ENCODE data around the gene CLDN22. TPM values are rescaled to one million over a fixed set of nuclear protein-coding genes. Genes with fewer than 3 reads are reported as not detected.

Gene CLDN22
- 0.05 TPM in 1 of 2 replicates, not detected in the other for polyA plus RNA-seq (2012; rRNA removed)
- polyA plus RNA-seq (2012; cell fraction: cytosol; rRNA removed) = not detected in 2 replicates
- 0.04 TPM in 1 of 2 replicates, not detected in the other for polyA plus RNA-seq (2012; cell fraction: nucleus; rRNA removed)

DNA sequence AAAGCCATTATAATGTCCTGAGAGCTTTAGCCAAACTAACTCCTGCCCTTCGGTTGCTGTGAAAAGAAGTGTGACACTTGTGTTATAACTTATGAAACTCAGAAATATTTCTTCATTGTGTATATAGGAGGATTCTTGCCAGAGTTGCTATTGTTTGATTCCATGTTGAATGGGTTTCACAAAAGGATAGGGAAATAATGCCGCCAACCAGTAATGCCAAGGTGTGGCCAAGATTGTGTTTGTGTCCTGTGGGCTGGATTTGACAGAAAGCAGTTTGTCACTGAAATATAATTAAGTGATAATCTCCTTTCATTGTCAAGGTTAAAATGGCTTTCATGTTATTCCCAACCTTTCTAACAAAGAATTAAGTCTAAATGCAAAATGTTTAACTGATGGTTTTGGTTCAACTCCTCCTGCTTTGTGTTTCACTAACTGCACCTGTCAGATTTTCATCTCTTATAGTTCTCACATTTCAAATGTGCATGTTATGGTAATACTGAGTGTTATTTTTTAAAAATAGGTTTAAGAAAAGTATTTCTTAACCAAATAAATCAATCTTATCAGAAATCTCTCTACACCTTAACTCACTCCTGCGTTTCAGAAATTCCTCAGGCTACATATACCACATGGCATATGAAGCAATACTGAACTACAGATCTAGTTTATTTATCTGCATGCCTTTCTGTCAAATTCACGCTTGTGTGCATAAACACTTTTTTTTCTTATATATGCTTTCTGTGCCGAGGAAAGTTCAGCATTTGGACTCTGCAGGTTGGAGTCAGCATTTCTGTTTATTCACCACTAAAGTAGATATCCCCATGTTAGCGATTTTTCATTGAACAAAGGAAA is at the start of gene CLDN22:
Gene CLDN22 (minus strand): TSS at position 66 of the 849 bp plus-strand sequence. CDS start 58 bp downstream, at position 8.
- peaks cover 4% of the 10 kb centered on the region for H3F3A ChIP-seq (replicated peaks; ENCODE audit: insufficient read depth)
- H3K36me3 ChIP-seq (replicated peaks in 1 of 2; ENCODE audit: control insufficient read depth in 1 of 2, insufficient read depth in 2 of 2, low read length in 1 of 2) = peaks cover 5 to 10% of the 10 kb centered on the region in 2 experiments
- no peak for DNase-seq
- no peak within 1 kb of the TSS for H3K4me2 ChIP-seq
- no peaks in the 10 kb centered on the region for H3K27me3 ChIP-seq (ENCODE audit: insufficient read depth)
- 81% methylated on average over 6 of the region's 6 CpGs for WGBS (ENCODE audit: low lambda C conversion rate)
- no peak within 1 kb of the TSS for H3K4me3 ChIP-seq (ENCODE audit: low read depth in 2 of 2, low read length in 1 of 2)
- ChIA-PET CTCF (no interaction called here), POLR2A (interaction anchor here (0.5 kb wide), 1 partner anchor 233 kb away, joined by 3 read pairs; no protein-coding TSS in a partner anchor)
- TF ChIP-seq GATA2 (CRISPR knock-in tag; IDR thresholded peaks at IDR 0.05) (peak; percentile 17; the same call in 1 of the 2 replicates), JUND (IDR thresholded peaks at IDR 0.05) (no peak)
- no peaks in the 10 kb centered on the region for H4K20me1 ChIP-seq (ENCODE audit: insufficient read depth)
- no peak within 1 kb of the TSS for H2AFZ ChIP-seq (ENCODE audit: low read depth)
- no peaks in the 10 kb centered on the region for H3K79me2 ChIP-seq (ENCODE audit: insufficient read depth)
- H3K9me2 ChIP-seq = no peaks in the 10 kb centered on the region
- no peak within 1 kb of the TSS for H3K9ac ChIP-seq
- H3K9me3 ChIP-seq = no peaks in the 10 kb centered on the region
- no peak within 1 kb of the TSS; a peak in 2 of 4 replicates for H3K27ac ChIP-seq (ENCODE audit: low read depth in 2 of 2, low read length in 1 of 2)
- H3K4me1 ChIP-seq (ENCODE audit: control insufficient read depth in 1 of 2, insufficient read depth in 2 of 2, low read depth in 1 of 2, low read length in 1 of 2) = peaks cover 0 to 8% of the 10 kb centered on the region in 2 experiments; a peak in 1 of 4 replicates

DNA sequence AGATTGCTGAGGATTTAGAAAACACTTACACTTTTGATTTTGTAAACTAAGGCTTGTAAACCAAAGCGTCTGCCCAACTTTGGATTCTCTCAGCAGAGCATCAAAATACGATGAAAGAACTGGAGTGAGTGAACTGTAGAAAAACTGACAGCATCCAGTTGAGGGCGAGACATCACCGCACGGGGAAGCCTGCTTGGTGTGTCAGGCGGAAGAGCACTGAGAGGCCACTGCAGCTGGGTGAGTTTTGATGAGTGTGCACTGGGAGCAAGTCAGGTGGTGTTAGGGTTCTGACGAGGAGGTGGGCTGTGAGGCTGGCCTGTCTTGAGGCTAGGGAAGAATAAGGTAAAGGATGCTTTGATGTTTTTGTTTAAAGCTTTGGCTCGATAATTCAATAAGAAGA is 49.0 kb upstream of the CLDN22 start:
- H3K4me1 ChIP-seq (ENCODE audit: control insufficient read depth in 1 of 2, insufficient read depth in 2 of 2, low read depth in 1 of 2, low read length in 1 of 2) = no peaks in the 10 kb centered on the region
- ChIA-PET POLR2A (no interaction called here), CTCF (no interaction called here)
- H3K9ac ChIP-seq = no peak overlapping the region
- H3K4me2 ChIP-seq = no peak overlapping the region
- no peaks in the 10 kb centered on the region for H3K9me3 ChIP-seq
- 83% methylated on average over 8 of the region's 8 CpGs for WGBS (ENCODE audit: low lambda C conversion rate)
- DNase-seq = no peak
- H4K20me1 ChIP-seq (ENCODE audit: insufficient read depth) = no peaks in the 10 kb centered on the region
- no peaks in the 10 kb centered on the region for H3F3A ChIP-seq (replicated peaks; ENCODE audit: insufficient read depth)
- H3K9me2 ChIP-seq = no peaks in the 10 kb centered on the region
- H3K4me3 ChIP-seq (ENCODE audit: low read depth in 2 of 2, low read length in 1 of 2) = no peak overlapping the region
- no peaks in the 10 kb centered on the region for H3K27me3 ChIP-seq (ENCODE audit: insufficient read depth)
- no peaks in the 10 kb centered on the region for H3K36me3 ChIP-seq (replicated peaks in 1 of 2; ENCODE audit: control insufficient read depth in 1 of 2, insufficient read depth in 2 of 2, low read length in 1 of 2)
- no peaks in the 10 kb centered on the region for H3K79me2 ChIP-seq (ENCODE audit: insufficient read depth)
- no peak overlapping the region for H2AFZ ChIP-seq (ENCODE audit: low read depth)
- TF ChIP-seq MXI1 (IDR thresholded peaks at IDR 0.05; ENCODE audit: low read depth, low read length) (no peak), RFX5 (IDR thresholded peaks at IDR 0.05; ENCODE audit: low read length) (no peak)
- no peak overlapping the region for H3K27ac ChIP-seq (ENCODE audit: low read depth in 2 of 2, low read length in 1 of 2)

DNA sequence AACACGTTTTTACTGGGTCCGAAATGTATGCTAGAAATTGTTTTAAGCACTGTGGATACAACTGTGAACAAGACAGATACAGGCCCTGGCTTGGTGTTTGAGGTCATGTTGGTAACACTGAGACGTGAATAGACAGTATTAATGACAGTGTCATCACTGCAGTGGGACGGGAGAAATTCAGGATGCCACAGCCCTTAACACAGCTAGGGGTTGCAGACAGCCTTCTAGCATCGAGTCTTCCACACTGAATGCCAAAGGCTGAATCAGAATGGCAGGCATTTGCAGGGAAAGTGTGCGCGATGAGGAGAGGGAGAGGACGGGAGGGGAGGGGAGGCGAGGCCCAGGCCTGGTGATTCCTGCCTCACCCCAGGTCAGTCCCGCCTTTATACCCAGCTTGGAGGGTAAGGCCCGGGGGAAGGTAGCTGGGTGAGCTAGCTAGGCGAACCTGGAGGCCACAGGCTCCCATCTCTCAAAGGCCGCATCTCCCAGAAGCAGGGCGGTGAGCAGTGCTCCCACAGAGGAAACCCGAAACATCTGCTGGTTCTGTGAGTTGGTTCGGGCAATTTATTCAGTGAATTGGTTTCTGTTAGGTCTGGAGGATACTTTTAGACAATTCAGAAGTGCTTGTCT is 46.2 kb upstream of the CLDN22 start:
- CTCF ChIA-PET = no interaction called here

More for the DNA sequence above, 46.2 kb upstream of the CLDN22 start:
- no peak overlapping the region for H3K4me2 ChIP-seq
- peaks cover under 1% of the 10 kb centered on the region for H3F3A ChIP-seq (replicated peaks; ENCODE audit: insufficient read depth)
- H3K9me3 ChIP-seq = no peaks in the 10 kb centered on the region
- 75% methylated on average over 16 of the region's 16 CpGs for WGBS (ENCODE audit: low lambda C conversion rate)
- no peak for DNase-seq
- TF ChIP-seq GATA2 (CRISPR knock-in tag; IDR thresholded peaks at IDR 0.05) = no peak
- TF ChIP-seq, protein P1, sequence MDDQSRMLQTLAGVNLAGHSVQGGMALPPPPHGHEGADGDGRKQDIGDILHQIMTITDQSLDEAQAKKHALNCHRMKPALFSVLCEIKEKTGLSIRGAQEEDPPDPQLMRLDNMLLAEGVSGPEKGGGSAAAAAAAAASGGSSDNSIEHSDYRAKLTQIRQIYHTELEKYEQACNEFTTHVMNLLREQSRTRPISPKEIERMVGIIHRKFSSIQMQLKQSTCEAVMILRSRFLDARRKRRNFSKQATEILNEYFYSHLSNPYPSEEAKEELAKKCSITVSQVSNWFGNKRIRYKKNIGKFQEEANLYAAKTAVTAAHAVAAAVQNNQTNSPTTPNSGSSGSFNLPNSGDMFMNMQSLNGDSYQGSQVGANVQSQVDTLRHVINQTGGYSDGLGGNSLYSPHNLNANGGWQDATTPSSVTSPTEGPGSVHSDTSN (IDR thresholded peaks at IDR 0.05) = no peak
- no peak for TF ChIP-seq FOXJ3 (CRISPR knock-in tag; IDR thresholded peaks at IDR 0.05)
- TF ChIP-seq EP300 (IDR thresholded peaks at IDR 0.05; ENCODE audit: borderline replicate concordance in 1 of 2, low read depth in 1 of 2, low read length in 1 of 2) = no peak
- no peak for TF ChIP-seq TCF12 (IDR thresholded peaks at IDR 0.05)
- no peak for TF ChIP-seq ELF1 (IDR thresholded peaks at IDR 0.05)
- TF ChIP-seq, protein P2, sequence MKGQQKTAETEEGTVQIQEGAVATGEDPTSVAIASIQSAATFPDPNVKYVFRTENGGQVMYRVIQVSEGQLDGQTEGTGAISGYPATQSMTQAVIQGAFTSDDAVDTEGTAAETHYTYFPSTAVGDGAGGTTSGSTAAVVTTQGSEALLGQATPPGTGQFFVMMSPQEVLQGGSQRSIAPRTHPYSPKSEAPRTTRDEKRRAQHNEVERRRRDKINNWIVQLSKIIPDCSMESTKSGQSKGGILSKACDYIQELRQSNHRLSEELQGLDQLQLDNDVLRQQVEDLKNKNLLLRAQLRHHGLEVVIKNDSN (IDR thresholded peaks at IDR 0.05; ENCODE audit: borderline replicate concordance, low read depth) = no peak
- TF ChIP-seq YY1 (IDR thresholded peaks at IDR 0.05; ENCODE audit: low read depth) = no peak
- TF ChIP-seq RCOR1 (IDR thresholded peaks at IDR 0.05; ENCODE audit: low read length) = no peak
- TF ChIP-seq MXI1 (IDR thresholded peaks at IDR 0.05; ENCODE audit: low read depth, low read length) = no peak
- TF ChIP-seq JUND (IDR thresholded peaks at IDR 0.05) = no peak
- no peak for TF ChIP-seq TEAD4 (IDR thresholded peaks at IDR 0.05; ENCODE audit: borderline replicate concordance, insufficient read depth)
- POLR2A ChIA-PET = interaction anchor here (0.6 kb wide), 1 partner anchor 9 kb away, joined by 3 read pairs; no protein-coding TSS in a partner anchor
- H3K4me3 ChIP-seq (ENCODE audit: low read depth in 2 of 2, low read length in 1 of 2) = no peak overlapping the region
- H4K20me1 ChIP-seq (ENCODE audit: insufficient read depth) = no peaks in the 10 kb centered on the region
- H3K4me1 ChIP-seq (ENCODE audit: control insufficient read depth in 1 of 2, insufficient read depth in 2 of 2, low read depth in 1 of 2, low read length in 1 of 2) = no peaks in the 10 kb centered on the region
- H2AFZ ChIP-seq (ENCODE audit: low read depth) = no peak overlapping the region
- no peaks in the 10 kb centered on the region for H3K36me3 ChIP-seq (replicated peaks in 1 of 2; ENCODE audit: control insufficient read depth in 1 of 2, insufficient read depth in 2 of 2, low read length in 1 of 2)
- no peaks in the 10 kb centered on the region for H3K9me2 ChIP-seq
- H3K79me2 ChIP-seq (ENCODE audit: insufficient read depth) = no peaks in the 10 kb centered on the region
- H3K27ac ChIP-seq (ENCODE audit: low read depth in 2 of 2, low read length in 1 of 2) = no peak overlapping the region
- H3K27me3 ChIP-seq (ENCODE audit: insufficient read depth) = no peaks in the 10 kb centered on the region
- no peak overlapping the region for H3K9ac ChIP-seq
